ENCODE data around the gene FCN1.

FCN1 gene

DNA sequence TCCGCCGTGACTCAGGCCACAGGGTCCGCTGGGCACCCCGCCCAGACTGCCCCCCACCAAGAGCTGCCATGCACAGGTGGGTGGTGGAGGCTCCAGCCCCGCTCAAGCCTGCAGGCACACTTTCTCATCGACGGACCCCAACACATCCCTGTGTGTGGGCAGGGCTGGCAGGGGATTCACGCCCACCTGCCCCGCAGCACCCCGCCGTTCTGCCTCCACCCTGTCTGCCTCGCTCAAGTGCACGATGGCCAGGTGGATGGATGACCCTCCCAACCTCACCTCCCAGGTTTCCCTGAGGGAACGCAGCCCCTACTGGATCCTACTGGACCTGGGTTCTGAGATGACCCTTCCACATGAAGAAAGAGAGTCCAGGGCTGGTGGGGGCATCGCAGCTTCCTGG is 26.1 kb upstream of the FCN1 start:
- Histone ChIP-seq H3K27ac (ENCODE audit: low read length) (no peak overlapping the region), H2AFZ (ENCODE audit: low read length) (no peak overlapping the region), H3K4me2 (ENCODE audit: low read depth, low read length) (no peak overlapping the region), H3K79me2 (ENCODE audit: low read length) (no peaks in the 10 kb centered on the region), H3K4me1 (ENCODE audit: low read length) (no peaks in the 10 kb centered on the region), H3K9me3 (replicated peaks; ENCODE audit: insufficient read depth, low read length) (no peaks in the 10 kb centered on the region), H3K9ac (ENCODE audit: low read length) (no peak overlapping the region), H3K27me3 (replicated peaks; ENCODE audit: insufficient read depth, low read length) (peaks cover 99% of the 10 kb centered on the region), H3K36me3 (replicated peaks; ENCODE audit: insufficient read depth, low read length) (no peaks in the 10 kb centered on the region), H3K9me2 (replicated peaks; ENCODE audit: insufficient read depth, low read length) (no peaks in the 10 kb centered on the region), H3F3A (ENCODE audit: insufficient read depth, low read length) (no peaks in the 10 kb centered on the region), H4K20me1 (ENCODE audit: insufficient read depth, low read length) (no peaks in the 10 kb centered on the region), H3K4me3 (ENCODE audit: low read length) (no peak overlapping the region)
- no peak for DNase-seq
- TF ChIP-seq, protein P1, sequence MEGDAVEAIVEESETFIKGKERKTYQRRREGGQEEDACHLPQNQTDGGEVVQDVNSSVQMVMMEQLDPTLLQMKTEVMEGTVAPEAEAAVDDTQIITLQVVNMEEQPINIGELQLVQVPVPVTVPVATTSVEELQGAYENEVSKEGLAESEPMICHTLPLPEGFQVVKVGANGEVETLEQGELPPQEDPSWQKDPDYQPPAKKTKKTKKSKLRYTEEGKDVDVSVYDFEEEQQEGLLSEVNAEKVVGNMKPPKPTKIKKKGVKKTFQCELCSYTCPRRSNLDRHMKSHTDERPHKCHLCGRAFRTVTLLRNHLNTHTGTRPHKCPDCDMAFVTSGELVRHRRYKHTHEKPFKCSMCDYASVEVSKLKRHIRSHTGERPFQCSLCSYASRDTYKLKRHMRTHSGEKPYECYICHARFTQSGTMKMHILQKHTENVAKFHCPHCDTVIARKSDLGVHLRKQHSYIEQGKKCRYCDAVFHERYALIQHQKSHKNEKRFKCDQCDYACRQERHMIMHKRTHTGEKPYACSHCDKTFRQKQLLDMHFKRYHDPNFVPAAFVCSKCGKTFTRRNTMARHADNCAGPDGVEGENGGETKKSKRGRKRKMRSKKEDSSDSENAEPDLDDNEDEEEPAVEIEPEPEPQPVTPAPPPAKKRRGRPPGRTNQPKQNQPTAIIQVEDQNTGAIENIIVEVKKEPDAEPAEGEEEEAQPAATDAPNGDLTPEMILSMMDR (IDR thresholded peaks at IDR 0.05; ENCODE audit: low read length), result no peak
- TF ChIP-seq EZH2phosphoT487 (IDR thresholded peaks at IDR 0.05; ENCODE audit: low read length), result no peak
- no peak for TF ChIP-seq EZH2 (optimal IDR thresholded peaks at IDR 0.05; ENCODE audit: low read depth, low read length)

DNA sequence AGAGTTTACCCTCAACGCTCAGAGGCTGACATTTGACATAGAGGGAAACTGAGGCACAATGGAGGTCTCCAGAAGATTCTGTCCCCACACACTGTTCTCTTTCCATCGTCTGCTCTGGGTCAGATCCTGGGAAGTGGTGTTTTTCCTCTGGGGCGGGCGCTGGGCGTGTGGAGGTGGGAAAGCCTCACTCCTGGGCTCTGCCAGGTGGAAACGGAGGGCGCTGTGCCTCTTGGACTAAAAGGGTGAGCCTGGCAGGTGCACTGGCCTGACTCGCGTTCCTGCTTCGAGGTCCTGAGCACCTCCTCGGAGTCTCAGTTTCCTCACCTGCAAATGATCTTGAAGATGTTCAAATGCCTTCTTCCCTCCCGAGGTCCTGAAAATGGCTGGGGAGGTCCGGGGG is 25.7 kb upstream of the FCN1 start:
- DNase-seq, result no peak
- Histone ChIP-seq H3K79me2 (ENCODE audit: low read length) (no peaks in the 10 kb centered on the region), H3K9ac (ENCODE audit: low read length) (no peak overlapping the region), H3K4me1 (ENCODE audit: low read length) (no peaks in the 10 kb centered on the region), H3K27ac (ENCODE audit: low read length) (no peak overlapping the region), H3K9me2 (replicated peaks; ENCODE audit: insufficient read depth, low read length) (no peaks in the 10 kb centered on the region), H3K4me3 (ENCODE audit: low read length) (no peak overlapping the region), H3F3A (ENCODE audit: insufficient read depth, low read length) (no peaks in the 10 kb centered on the region), H2AFZ (ENCODE audit: low read length) (no peak overlapping the region), H4K20me1 (ENCODE audit: insufficient read depth, low read length) (no peaks in the 10 kb centered on the region), H3K36me3 (replicated peaks; ENCODE audit: insufficient read depth, low read length) (no peaks in the 10 kb centered on the region), H3K27me3 (replicated peaks; ENCODE audit: insufficient read depth, low read length) (peaks cover 99% of the 10 kb centered on the region), H3K9me3 (replicated peaks; ENCODE audit: insufficient read depth, low read length) (no peaks in the 10 kb centered on the region), H3K4me2 (ENCODE audit: low read depth, low read length) (no peak overlapping the region)
- TF ChIP-seq EZH2 (optimal IDR thresholded peaks at IDR 0.05; ENCODE audit: low read depth, low read length) (no peak), EZH2phosphoT487 (IDR thresholded peaks at IDR 0.05; ENCODE audit: low read length) (no peak)

DNA sequence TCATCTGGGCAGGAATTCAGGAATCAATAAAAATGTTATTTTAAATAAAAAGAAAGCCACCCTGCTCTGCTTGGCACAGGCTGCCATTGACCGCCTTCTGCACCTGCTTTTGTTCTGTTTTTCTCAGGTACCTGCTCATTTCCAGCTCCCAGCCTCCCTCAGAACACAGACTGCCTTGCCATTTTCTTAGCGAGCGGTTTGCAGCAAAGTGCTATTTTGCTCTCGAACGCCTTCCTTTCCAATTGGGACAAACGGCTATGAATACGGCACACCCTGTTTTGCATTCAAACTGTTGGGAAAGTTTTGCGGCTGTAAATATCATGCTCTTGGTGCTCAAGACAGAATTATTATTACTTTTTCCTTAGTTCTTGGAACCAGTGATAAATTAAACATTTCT is 25.1 kb upstream of the FCN1 start:
- Histone ChIP-seq H4K20me1 (ENCODE audit: insufficient read depth, low read length) (no peaks in the 10 kb centered on the region), H3K4me2 (ENCODE audit: low read depth, low read length) (no peak overlapping the region), H3K27ac (ENCODE audit: low read length) (no peak overlapping the region), H3K9me3 (replicated peaks; ENCODE audit: insufficient read depth, low read length) (no peaks in the 10 kb centered on the region), H2AFZ (ENCODE audit: low read length) (no peak overlapping the region), H3K9me2 (replicated peaks; ENCODE audit: insufficient read depth, low read length) (no peaks in the 10 kb centered on the region), H3K36me3 (replicated peaks; ENCODE audit: insufficient read depth, low read length) (no peaks in the 10 kb centered on the region), H3K4me1 (ENCODE audit: low read length) (no peaks in the 10 kb centered on the region), H3K27me3 (replicated peaks; ENCODE audit: insufficient read depth, low read length) (peaks cover 99% of the 10 kb centered on the region), H3K79me2 (ENCODE audit: low read length) (no peaks in the 10 kb centered on the region), H3K4me3 (ENCODE audit: low read length) (no peak overlapping the region), H3F3A (ENCODE audit: insufficient read depth, low read length) (no peaks in the 10 kb centered on the region), H3K9ac (ENCODE audit: low read length) (no peak overlapping the region)
- DNase-seq, result no peak
- TF ChIP-seq, protein P1 (IDR thresholded peaks at IDR 0.05; ENCODE audit: low read length), result no peak
- TF ChIP-seq EZH2phosphoT487 (IDR thresholded peaks at IDR 0.05; ENCODE audit: low read length), result no peak
- no peak for TF ChIP-seq EZH2 (optimal IDR thresholded peaks at IDR 0.05; ENCODE audit: low read depth, low read length)

DNA sequence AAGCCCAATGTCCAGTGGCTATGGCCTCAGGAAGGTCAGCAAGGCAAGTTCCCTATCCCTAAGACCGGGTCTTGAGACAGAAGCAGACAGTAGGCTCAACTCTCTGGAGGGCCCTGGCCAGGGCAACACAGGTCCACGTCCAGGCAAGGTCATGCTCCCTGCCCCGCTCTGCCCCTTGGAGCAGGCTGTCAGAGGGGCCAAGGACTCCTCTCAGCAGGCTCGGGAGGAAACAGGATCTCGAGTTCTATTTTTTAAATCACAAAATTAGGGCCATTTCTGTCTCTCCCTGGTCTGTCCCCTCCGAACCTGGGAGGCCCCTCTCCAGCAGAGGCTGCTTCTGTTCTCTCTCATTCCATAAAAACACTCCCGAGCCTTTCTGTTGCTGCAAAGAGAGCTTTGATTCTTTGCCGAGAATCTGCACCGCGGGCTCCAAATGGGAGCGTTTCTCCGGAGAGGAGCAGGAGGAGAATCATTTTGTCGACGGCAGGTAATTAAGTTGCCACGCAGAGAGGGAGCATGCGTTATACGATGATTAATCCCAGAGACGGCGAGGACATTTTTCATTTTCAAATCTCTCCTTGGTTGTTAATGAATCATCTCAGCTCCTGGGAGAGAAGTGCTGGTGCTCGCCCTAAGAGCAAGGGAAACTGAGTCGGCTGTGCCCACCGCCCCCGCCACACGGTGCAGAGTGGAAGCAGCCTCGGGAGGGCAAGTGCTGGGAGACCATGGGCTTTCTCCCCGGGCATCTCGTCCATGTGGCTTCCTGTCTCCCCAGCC is 24.5 kb upstream of the FCN1 start:
- H3K4me1 ChIP-seq (ENCODE audit: low read length), result no peaks in the 10 kb centered on the region
- DNase-seq, result no peak
- no peak overlapping the region for H3K4me3 ChIP-seq (ENCODE audit: low read length)
- H3K36me3 ChIP-seq (replicated peaks; ENCODE audit: insufficient read depth, low read length), result no peaks in the 10 kb centered on the region
- H2AFZ ChIP-seq (ENCODE audit: low read length), result no peak overlapping the region
- no peak overlapping the region for H3K9ac ChIP-seq (ENCODE audit: low read length)
- no peak overlapping the region for H3K4me2 ChIP-seq (ENCODE audit: low read depth, low read length)
- peaks cover 99% of the 10 kb centered on the region for H3K27me3 ChIP-seq (replicated peaks; ENCODE audit: insufficient read depth, low read length)
- H3K27ac ChIP-seq (ENCODE audit: low read length), result no peak overlapping the region
- no peaks in the 10 kb centered on the region for H3F3A ChIP-seq (ENCODE audit: insufficient read depth, low read length)
- H3K79me2 ChIP-seq (ENCODE audit: low read length), result no peaks in the 10 kb centered on the region
- H4K20me1 ChIP-seq (ENCODE audit: insufficient read depth, low read length), result no peaks in the 10 kb centered on the region
- TF ChIP-seq EZH2 (optimal IDR thresholded peaks at IDR 0.05; ENCODE audit: low read depth, low read length) (peak; percentile 29), EZH2phosphoT487 (IDR thresholded peaks at IDR 0.05; ENCODE audit: low read length) (no peak)
- no peaks in the 10 kb centered on the region for H3K9me2 ChIP-seq (replicated peaks; ENCODE audit: insufficient read depth, low read length)
- no peaks in the 10 kb centered on the region for H3K9me3 ChIP-seq (replicated peaks; ENCODE audit: insufficient read depth, low read length)
